GM12891 (cell line): ENCODE measurements around the gene FUNDC2.

Experiments
- PAX5 ChIP-seq: IDR thresholded peaks from 2 replicates; pipeline ENCODE4 v1.6.1; 2011; ENCODE audit warnings: low read length, moderate library complexity, mild to moderate bottlenecking; ENCODE audit not compliant: insufficient read depth, severe bottlenecking
- POLR2A ChIP-seq: IDR thresholded peaks from 2 replicates; pipeline ENCODE4 v1.6.1; 2011; ENCODE audit warnings: low read depth, low read length, control low read depth
- POLR2AphosphoS5 ChIP-seq: IDR thresholded peaks from 2 replicates; pipeline ENCODE4 v1.6.1; 2011; ENCODE audit warnings: low read depth, low read length, control low read depth
- POU2F2 ChIP-seq: IDR thresholded peaks from 2 replicates; pipeline ENCODE4 v1.6.1; 2011; ENCODE audit warnings: low read depth, mild to moderate bottlenecking, control low read depth, low read length, moderate library complexity
- SPI1 ChIP-seq: IDR thresholded peaks from 2 replicates; pipeline ENCODE4 v1.6.1; 2011; ENCODE audit warnings: low read depth, low read length, control low read depth
- TAF1 ChIP-seq: IDR thresholded peaks from 2 replicates; pipeline ENCODE4 v1.6.1; 2011; ENCODE audit warnings: low read depth, low read length, control low read depth

DNA sequence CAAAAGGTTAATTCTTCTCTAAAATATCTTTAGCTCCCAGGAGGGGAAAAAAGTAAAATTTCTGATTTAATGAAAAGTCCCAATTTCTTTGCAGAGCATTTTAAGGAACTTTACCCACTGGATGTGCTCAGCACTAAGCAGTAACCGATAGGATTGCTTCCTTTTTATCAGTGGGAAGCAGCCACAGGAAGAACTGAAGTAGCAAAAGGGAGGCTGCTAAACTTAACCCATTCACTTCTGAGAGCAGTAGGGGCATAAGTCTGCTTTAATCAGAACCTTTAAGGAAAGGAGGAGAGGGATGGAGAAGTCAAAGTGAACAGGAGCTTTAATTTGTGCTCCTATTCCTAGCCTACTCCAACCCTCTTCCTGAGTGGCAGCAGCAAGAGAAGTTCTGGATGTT is 4.1 kb upstream of the FUNDC2 start, which contains the start of gene F8:
- TF ChIP-seq POLR2A, result no peak
- no peak for TF ChIP-seq POLR2AphosphoS5
- no peak for TF ChIP-seq TAF1
- TF ChIP-seq SPI1, result no peak
- TF ChIP-seq PAX5, result no peak
- TF ChIP-seq POU2F2, result no peak
